ENCODE measurements around the gene TOMM6. TPM values are rescaled to one million over a fixed set of nuclear protein-coding genes. Genes with fewer than 3 reads are reported as not detected.

TOMM6 gene
- total and polyA plus RNA-seq, 4 donors = 43.5 to 313 (median 204) TPM

DNA sequence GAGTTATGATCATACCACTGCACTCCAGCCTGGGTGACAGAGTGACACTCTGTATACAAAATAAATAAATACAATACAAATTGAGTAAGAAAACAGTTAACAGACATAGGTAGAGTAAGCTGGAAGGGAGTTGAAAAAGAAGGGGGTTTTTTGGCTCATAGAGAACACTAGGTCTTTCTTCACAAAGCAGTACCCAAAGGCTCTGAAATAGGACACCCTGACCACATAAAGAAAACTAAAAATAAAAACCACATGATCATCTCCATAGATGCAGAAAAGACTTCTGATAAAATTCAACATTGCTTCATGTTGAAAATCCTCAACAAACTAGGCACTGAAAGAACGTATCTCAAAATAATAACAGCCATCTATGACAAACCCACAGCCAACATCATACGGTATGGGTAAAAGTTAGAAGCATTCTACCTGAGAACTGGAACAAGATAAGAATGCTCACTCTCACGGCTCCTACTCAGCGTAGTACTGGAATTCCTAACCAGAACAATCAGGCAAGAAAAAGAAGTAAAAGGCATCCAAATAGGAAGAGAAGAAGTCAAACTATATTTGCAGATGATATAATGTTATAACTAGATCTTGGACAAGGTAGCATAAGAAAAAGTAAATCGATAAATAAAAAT lies 48.6 kb downstream of the TOMM6 start:
- H3K4me1 ChIP-seq (ENCODE audit: control insufficient read depth in 5 of 5, insufficient read depth in 5 of 5, low read length in 5 of 5) = peaks cover 0 to 3% (median 0%) of the 10 kb centered on the region in 5 donors
- TF ChIP-seq, protein P1, sequence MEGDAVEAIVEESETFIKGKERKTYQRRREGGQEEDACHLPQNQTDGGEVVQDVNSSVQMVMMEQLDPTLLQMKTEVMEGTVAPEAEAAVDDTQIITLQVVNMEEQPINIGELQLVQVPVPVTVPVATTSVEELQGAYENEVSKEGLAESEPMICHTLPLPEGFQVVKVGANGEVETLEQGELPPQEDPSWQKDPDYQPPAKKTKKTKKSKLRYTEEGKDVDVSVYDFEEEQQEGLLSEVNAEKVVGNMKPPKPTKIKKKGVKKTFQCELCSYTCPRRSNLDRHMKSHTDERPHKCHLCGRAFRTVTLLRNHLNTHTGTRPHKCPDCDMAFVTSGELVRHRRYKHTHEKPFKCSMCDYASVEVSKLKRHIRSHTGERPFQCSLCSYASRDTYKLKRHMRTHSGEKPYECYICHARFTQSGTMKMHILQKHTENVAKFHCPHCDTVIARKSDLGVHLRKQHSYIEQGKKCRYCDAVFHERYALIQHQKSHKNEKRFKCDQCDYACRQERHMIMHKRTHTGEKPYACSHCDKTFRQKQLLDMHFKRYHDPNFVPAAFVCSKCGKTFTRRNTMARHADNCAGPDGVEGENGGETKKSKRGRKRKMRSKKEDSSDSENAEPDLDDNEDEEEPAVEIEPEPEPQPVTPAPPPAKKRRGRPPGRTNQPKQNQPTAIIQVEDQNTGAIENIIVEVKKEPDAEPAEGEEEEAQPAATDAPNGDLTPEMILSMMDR (IDR thresholded peaks at IDR 0.05; ENCODE audit: control extremely low read depth, extremely low read depth) = no peak
- no peak for ATAC-seq (ENCODE audit: insufficient read depth, low FRiP score)
- no peaks in the 10 kb centered on the region for H3K36me3 ChIP-seq (ENCODE audit: control insufficient read depth in 4 of 4, insufficient read depth in 4 of 4, low read length in 4 of 4)
- no peaks in the 10 kb centered on the region for H3K27me3 ChIP-seq (ENCODE audit: control insufficient read depth in 3 of 3, insufficient read depth in 3 of 3, low read length in 2 of 3)
- H3K27ac ChIP-seq (ENCODE audit: low read depth in 1 of 2, low read length in 1 of 2) = no peak overlapping the region
- no peak overlapping the region for H3K9ac ChIP-seq (ENCODE audit: insufficient read depth in 1 of 2, low read length in 2 of 2)
- no peaks in the 10 kb centered on the region for H3K9me3 ChIP-seq (ENCODE audit: control insufficient read depth in 4 of 4, insufficient read depth in 3 of 4, low read length in 3 of 4)
- no peak for DNase-seq
- no peak overlapping the region for H3K4me3 ChIP-seq
- WGBS, 2 donors = 86 to 91% methylated on average over 5 of the region's 5 CpGs

DNA sequence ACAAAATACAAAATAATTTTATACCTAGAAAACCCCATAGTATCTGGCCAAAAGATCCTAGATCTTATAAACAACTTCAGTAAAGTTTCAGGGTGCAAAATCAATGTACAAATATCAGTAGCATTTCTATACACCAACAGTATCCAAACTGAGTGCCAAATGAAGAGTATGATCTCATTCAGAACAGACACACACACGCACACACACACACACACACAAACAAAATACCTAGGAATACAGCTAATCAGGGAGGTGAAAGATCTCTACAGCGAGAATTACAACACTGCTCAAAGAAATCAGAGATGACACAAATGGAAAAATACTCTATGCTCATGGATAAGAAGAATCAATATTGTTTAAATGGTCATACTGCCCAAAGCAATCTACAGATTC lies 49.2 kb downstream of the TOMM6 start:
- DNase-seq (no peak), ATAC-seq (ENCODE audit: insufficient read depth, low FRiP score) (no peak)
- no peak overlapping the region for H3K27ac ChIP-seq (ENCODE audit: low read depth in 1 of 2, low read length in 1 of 2)
- H3K9ac ChIP-seq (ENCODE audit: insufficient read depth in 1 of 2, low read length in 2 of 2) = no peak overlapping the region
- 92 to 98% methylated on average over 2 of the region's 2 CpGs for WGBS, 2 donors
- H3K36me3 ChIP-seq (ENCODE audit: control insufficient read depth in 4 of 4, insufficient read depth in 4 of 4, low read length in 4 of 4) = no peaks in the 10 kb centered on the region
- TF ChIP-seq, protein P1 (IDR thresholded peaks at IDR 0.05; ENCODE audit: control extremely low read depth, extremely low read depth) = no peak
- no peaks in the 10 kb centered on the region for H3K9me3 ChIP-seq (ENCODE audit: control insufficient read depth in 4 of 4, insufficient read depth in 3 of 4, low read length in 3 of 4)
- H3K27me3 ChIP-seq (ENCODE audit: control insufficient read depth in 3 of 3, insufficient read depth in 3 of 3, low read length in 2 of 3) = no peaks in the 10 kb centered on the region
- no peak overlapping the region for H3K4me3 ChIP-seq
- peaks cover 0 to 3% (median 0%) of the 10 kb centered on the region in 5 donors for H3K4me1 ChIP-seq (ENCODE audit: control insufficient read depth in 5 of 5, insufficient read depth in 5 of 5, low read length in 5 of 5)

Small RNA genes lying within 50 kb of the gene (small RNA-seq; reads per million reads assigned to genes)
- gene AL365205.2 (ENCODE audit: low replicate concordance) = not detected
- not detected for gene AL365205.3 (ENCODE audit: low replicate concordance)
- not detected for gene RF00393 (ENCODE audit: low replicate concordance)

Other genes with a start within 250 kb of the TOMM6 start
- 10 to 100 TPM; 22.6 to 35.0 TPM for gene FOXP4, start 241.3 kb upstream of the TOMM6 start, total RNA-seq
- 10 to 100 TPM; 12.8 to 21.7 TPM for gene FOXP4, start 241.3 kb upstream of the TOMM6 start, polyA plus RNA-seq
- 10 to 100 TPM; 22.1 to 36.4 TPM for gene MDFI, start 149.2 kb upstream of the TOMM6 start, total RNA-seq
- 10 to 100 TPM; 16.4 to 21.8 TPM for gene MDFI, start 149.2 kb upstream of the TOMM6 start, polyA plus RNA-seq
- 10 to 100 TPM; 13.3 to 38.4 TPM for gene TFEB, start 52.1 kb upstream of the TOMM6 start, total RNA-seq
- 10 to 100 TPM; 23.1 to 32.5 TPM for gene TFEB, start 52.1 kb upstream of the TOMM6 start, polyA plus RNA-seq
- 100 to 1,000 TPM in 1 of 2 donors, 10 to 100 TPM in 1; 19.2 to 586 TPM for gene PGC, start 40.3 kb upstream of the TOMM6 start, total RNA-seq
- 1,000 to 10,000 TPM in 1 of 2 donors, 100 to 1,000 TPM in 1; 348 to 1,394 TPM for gene PGC, start 40.3 kb upstream of the TOMM6 start, polyA plus RNA-seq
- gene FRS3, start 7.8 kb upstream of the TOMM6 start, total RNA-seq = 10 to 100 TPM in 1 of 2 donors, 1 to 10 TPM in 1; 7.3 to 11.2 TPM
- gene FRS3, start 7.8 kb upstream of the TOMM6 start, polyA plus RNA-seq = 1 to 10 TPM; 3.7 to 6.5 TPM
- gene PRICKLE4, start 6.9 kb upstream of the TOMM6 start, total RNA-seq = 1 to 10 TPM; 6.9 TPM
- 1 to 10 TPM; 2.9 to 4.1 TPM for gene PRICKLE4, start 6.9 kb upstream of the TOMM6 start, polyA plus RNA-seq
- gene USP49, start 107.7 kb downstream of the TOMM6 start, total RNA-seq = 1 to 10 TPM; 4.9 to 8.6 TPM
- 1 to 10 TPM; 1.8 to 2.3 TPM for gene USP49, start 107.7 kb downstream of the TOMM6 start, polyA plus RNA-seq
- gene MED20, start 133.4 kb downstream of the TOMM6 start, total RNA-seq = 10 to 100 TPM; 20.2 to 20.4 TPM
- gene MED20, start 133.4 kb downstream of the TOMM6 start, polyA plus RNA-seq = 10 to 100 TPM in 1 of 2 donors, 1 to 10 TPM in 1; 7.0 to 10.1 TPM
- gene BYSL, start 133.8 kb downstream of the TOMM6 start, total RNA-seq = 10 to 100 TPM in 1 of 2 donors, 1 to 10 TPM in 1; 9.9 to 19.7 TPM
- gene BYSL, start 133.8 kb downstream of the TOMM6 start, polyA plus RNA-seq = 10 to 100 TPM in 1 of 2 donors, 1 to 10 TPM in 1; 8.8 to 20.4 TPM
- gene CCND3, start 154.1 kb downstream of the TOMM6 start, total RNA-seq = 100 to 1,000 TPM; 124 to 192 TPM
- gene CCND3, start 154.1 kb downstream of the TOMM6 start, polyA plus RNA-seq = 100 to 1,000 TPM; 120 to 221 TPM

All from lung (tissue), 13 donors.